ENCODE results near the gene SLC36A4. TPM values are rescaled to one million over a fixed set of nuclear protein-coding genes. Genes with fewer than 3 reads are reported as not detected.
A peak's percentile ranks its signal among the peaks of the same experiment; 100 is the strongest.

SLC36A4 gene
- total RNA-seq, 2 experiments from 2014 or later: 3.0 to 4.2 TPM

- ChIA-PET POLR2A (no interaction called here), CTCF (ENCODE audit: unreplicated experiment) (no interaction called here)
- Histone ChIP-seq H3K79me2 (ENCODE audit: insufficient read depth, low read depth, low read length) (no peaks in the 10 kb centered on the region), H2AFZ (ENCODE audit: low read length) (no peak overlapping the region), H3K4me1 (ENCODE audit: insufficient read depth, low read length, poor library complexity, severe bottlenecking) (no peaks in the 10 kb centered on the region), H4K20me1 (ENCODE audit: insufficient read depth, low read length) (no peaks in the 10 kb centered on the region), H3K4me3 (ENCODE audit: low read depth, low read length, poor library complexity, severe bottlenecking) (no peak overlapping the region), H3K9me3 (ENCODE audit: low read length) (no peaks in the 10 kb centered on the region), H3K9me2 (ENCODE audit: insufficient read depth, low read length) (no peaks in the 10 kb centered on the region), H3K27ac (ENCODE audit: low read depth, low read length, poor library complexity, severe bottlenecking) (no peak overlapping the region), H3K36me3 (ENCODE audit: insufficient read depth, low read length) (no peaks in the 10 kb centered on the region), H3K4me2 (ENCODE audit: low read length) (no peak overlapping the region)
- intact Hi-C loops (cut with micrococcal nuclease; ENCODE audit: unreplicated experiment): no loop called here
- no TSS peak for BruUV-seq (replicated peaks)
- TF ChIP-seq CTCF (conservative IDR thresholded peaks at IDR 0.05; ENCODE audit: low read length): no peak
- no peak for TF ChIP-seq EZH2phosphoT487 (IDR thresholded peaks at IDR 0.05; ENCODE audit: borderline replicate concordance, low read depth, low read length)
- DNase-seq (ENCODE audit: low spot score): no peak
Measured at GRCh38 chr11:93239966-93240365, 42.2 kb upstream of the SLC36A4 start.

- TF ChIP-seq EZH2phosphoT487 (IDR thresholded peaks at IDR 0.05; ENCODE audit: borderline replicate concordance, low read depth, low read length) (no peak), CTCF (conservative IDR thresholded peaks at IDR 0.05; ENCODE audit: low read length) (no peak)
- intact Hi-C loops (cut with micrococcal nuclease; ENCODE audit: unreplicated experiment): no loop called here
Measured at GRCh38 chr11:93238956-93239355, 41.2 kb upstream of the SLC36A4 start.

GRCh38 chr11:93236741-93237675, 39.2 kb upstream of the SLC36A4 start:
- ChIA-PET POLR2A (no interaction called here), CTCF (ENCODE audit: unreplicated experiment) (no interaction called here)
- no peak overlapping the region for H3K4me3 ChIP-seq (ENCODE audit: low read depth, low read length, poor library complexity, severe bottlenecking)
- H3K36me3 ChIP-seq (ENCODE audit: insufficient read depth, low read length): no peaks in the 10 kb centered on the region
- BruUV-seq (replicated peaks): no TSS peak
- no peak overlapping the region for H3K4me2 ChIP-seq (ENCODE audit: low read length)
- peak; percentile 78 for TF ChIP-seq CTCF (conservative IDR thresholded peaks at IDR 0.05; ENCODE audit: low read length)
- TF ChIP-seq EZH2phosphoT487 (IDR thresholded peaks at IDR 0.05; ENCODE audit: borderline replicate concordance, low read depth, low read length): no peak
- no peaks in the 10 kb centered on the region for H3K9me2 ChIP-seq (ENCODE audit: insufficient read depth, low read length)
- peak; percentile 61 for DNase-seq (ENCODE audit: low spot score)
- no peaks in the 10 kb centered on the region for H4K20me1 ChIP-seq (ENCODE audit: insufficient read depth, low read length)
- H3K9me3 ChIP-seq (ENCODE audit: low read length): no peaks in the 10 kb centered on the region
- intact Hi-C loops (cut with micrococcal nuclease; ENCODE audit: unreplicated experiment): loop anchor here (1.0 kb wide), 1 partner anchor 306 kb away; the partner anchor contains the start of gene SMCO4
- no peak overlapping the region for H2AFZ ChIP-seq (ENCODE audit: low read length)
- no peaks in the 10 kb centered on the region for H3K4me1 ChIP-seq (ENCODE audit: insufficient read depth, low read length, poor library complexity, severe bottlenecking)
- no peaks in the 10 kb centered on the region for H3K79me2 ChIP-seq (ENCODE audit: insufficient read depth, low read depth, low read length)
- no peak overlapping the region for H3K27ac ChIP-seq (ENCODE audit: low read depth, low read length, poor library complexity, severe bottlenecking)

More at GRCh38 chr11:93238956-93239355, 41.2 kb upstream of the SLC36A4 start:
- no peaks in the 10 kb centered on the region for H4K20me1 ChIP-seq (ENCODE audit: insufficient read depth, low read length)
- no peaks in the 10 kb centered on the region for H3K79me2 ChIP-seq (ENCODE audit: insufficient read depth, low read depth, low read length)
- H3K9me3 ChIP-seq (ENCODE audit: low read length): no peaks in the 10 kb centered on the region
- H2AFZ ChIP-seq (ENCODE audit: low read length): no peak overlapping the region
- no peak overlapping the region for H3K4me2 ChIP-seq (ENCODE audit: low read length)
- CTCF ChIA-PET (ENCODE audit: unreplicated experiment): no interaction called here
- H3K9me2 ChIP-seq (ENCODE audit: insufficient read depth, low read length): no peaks in the 10 kb centered on the region
- no peaks in the 10 kb centered on the region for H3K4me1 ChIP-seq (ENCODE audit: insufficient read depth, low read length, poor library complexity, severe bottlenecking)
- H3K36me3 ChIP-seq (ENCODE audit: insufficient read depth, low read length): no peaks in the 10 kb centered on the region
- no peak overlapping the region for H3K4me3 ChIP-seq (ENCODE audit: low read depth, low read length, poor library complexity, severe bottlenecking)
- H3K27ac ChIP-seq (ENCODE audit: low read depth, low read length, poor library complexity, severe bottlenecking): no peak overlapping the region
- POLR2A ChIA-PET: interaction anchor here (0.5 to 0.6 kb wide), 2 partner anchors 407 to 890 kb away, joined by 3 read pairs; no protein-coding TSS in a partner anchor
- no TSS peak for BruUV-seq (replicated peaks)
- no peak for DNase-seq (ENCODE audit: low spot score)

All from OCI-LY7 (cell line).